ACHN (cell line): ENCODE results near the gene ZCWPW1.

Experiments
- DNase-seq: peaks from one replicate; pipeline ENCODE4 v3.0.0-alpha.2; 2015
- in situ Hi-C: cut with HindIII; loops from 2 replicates; pipeline ENCODE4 v1.10.0; 2017; ENCODE audit warnings: low sequenced_read_pairs, low pct_ligation_motif_present, low pct_unique_long_range_greater_than_20kb

Gene ZCWPW1

DNA sequence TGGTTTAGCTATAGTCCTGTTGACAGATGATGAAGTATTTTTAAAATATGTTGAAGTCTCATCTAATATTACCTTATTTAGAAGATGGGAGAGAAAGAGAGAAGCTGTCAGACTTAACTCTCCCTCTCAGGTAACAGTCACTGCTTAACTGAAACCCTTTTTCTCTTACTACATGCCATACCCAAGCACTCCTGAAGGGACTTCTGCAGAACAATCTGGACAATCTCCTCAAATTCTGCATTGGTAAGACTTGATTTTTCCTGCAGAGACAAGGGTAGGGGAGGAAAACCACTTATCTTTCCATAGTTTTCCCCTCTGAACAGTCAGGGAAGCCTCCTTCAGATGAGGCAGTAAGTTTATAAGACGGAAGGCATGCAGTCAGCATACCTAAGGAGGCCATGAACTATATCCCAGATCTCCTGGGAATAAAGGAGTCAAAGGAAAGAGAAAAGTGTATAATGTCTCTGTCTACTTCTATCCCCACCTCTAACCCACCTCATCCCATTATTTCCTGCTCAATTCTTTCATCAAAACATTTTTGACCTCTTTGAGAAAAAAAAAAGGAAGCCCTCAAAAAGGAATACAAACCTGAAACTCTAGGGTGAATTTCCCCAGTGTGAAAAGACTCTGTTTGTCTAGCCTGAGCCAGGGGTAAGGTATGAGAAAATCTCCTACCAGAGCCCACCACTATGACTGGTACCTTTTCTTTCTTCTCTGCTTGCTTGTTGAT lies 9.4 kb downstream of the ZCWPW1 start:
- DNase-seq = no peak
- in situ Hi-C loops = no loop called here

DNA sequence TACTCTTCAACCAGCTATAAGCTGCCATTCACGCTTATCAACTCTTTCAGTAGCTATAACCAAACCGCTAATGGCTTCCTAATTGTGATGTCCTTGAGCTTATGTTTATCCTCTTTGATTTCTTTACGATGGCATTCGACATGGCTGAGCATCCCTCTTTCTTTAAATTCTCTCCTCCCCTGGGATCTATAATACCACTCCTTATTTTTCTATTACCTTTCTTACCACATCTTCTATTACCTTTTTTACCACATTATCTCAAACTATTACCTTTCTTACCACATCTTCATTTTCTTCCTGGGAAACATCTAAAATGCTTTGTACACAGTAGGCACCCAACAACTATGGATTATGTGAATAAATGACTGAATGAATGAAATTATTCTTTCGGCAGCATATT lies 13.1 kb downstream of the ZCWPW1 start:
- DNase-seq = no peak
- in situ Hi-C loops = no loop called here

- no peak for DNase-seq
- in situ Hi-C loops = no loop called here
Measured at GRCh38 chr7:100413889-100414288, 14.6 kb downstream of the ZCWPW1 start.

GRCh38 chr7:100413346-100413745 lies 15.2 kb downstream of the ZCWPW1 start:
- in situ Hi-C loops = no loop called here
- no peak for DNase-seq

- in situ Hi-C loops = no loop called here
- no peak for DNase-seq
Measured at GRCh38 chr7:100411101-100411500, 17.4 kb downstream of the ZCWPW1 start.

DNA sequence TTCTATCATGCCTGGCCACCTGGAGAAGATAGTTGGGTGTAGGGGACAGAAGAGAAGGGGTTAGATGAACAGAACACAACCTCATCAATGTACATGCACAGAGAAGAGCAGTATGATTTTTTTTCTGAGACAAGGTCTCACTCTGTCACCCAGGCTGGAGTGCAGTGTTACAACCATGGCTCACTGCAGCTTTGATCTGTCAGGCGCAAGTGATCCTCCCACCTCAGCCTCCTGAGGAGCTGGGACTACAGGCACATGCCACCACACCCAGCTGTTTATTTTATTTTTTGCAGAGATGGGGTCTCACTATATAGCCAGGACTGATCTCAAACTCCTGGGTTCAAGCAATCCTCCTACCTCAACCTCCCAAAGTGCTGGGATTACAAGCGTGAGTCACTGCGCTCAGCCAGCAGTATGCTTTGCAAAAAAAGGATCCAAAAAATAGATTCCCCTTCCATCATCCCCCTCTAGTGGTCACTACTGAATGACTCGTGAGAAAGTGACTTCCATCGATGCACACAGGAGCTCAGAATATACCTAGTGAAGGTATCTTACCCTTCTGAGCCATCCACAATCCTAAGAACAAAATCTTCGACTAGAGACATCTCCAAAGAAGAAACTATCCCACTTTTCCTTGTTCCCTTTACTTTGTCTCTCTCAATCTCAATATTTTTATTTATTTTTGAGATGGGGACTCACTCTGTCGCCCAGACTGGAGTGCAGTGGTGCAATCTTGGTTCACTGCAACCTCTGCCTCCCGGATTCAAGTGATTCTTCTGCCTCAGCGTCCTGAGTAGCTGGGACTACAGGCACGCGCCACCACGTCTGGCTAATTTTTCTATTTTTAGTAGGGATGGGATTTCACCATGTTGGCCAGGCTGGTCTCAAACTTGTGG lies 21.0 kb downstream of the ZCWPW1 start:
- DNase-seq = peak; percentile 87
- in situ Hi-C loops = no loop called here

DNA sequence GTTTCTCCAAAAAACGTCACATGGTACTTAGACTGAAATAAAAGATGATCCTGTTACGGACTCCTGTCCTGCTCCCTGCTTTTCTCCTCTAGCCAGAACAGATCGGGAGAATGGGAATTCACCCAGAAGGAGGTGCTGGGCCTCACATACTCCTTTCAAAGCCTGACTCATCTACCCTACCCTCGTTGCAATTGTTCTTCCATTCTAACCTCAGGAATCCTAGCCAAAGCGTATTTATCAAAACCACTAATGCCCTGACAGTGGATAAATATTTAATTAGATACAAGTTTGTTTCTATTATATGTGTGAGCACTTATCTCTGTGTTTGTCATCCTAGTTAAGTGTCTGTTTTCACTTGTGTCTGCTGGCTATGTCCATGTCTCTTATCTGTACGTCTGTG lies 21.7 kb downstream of the ZCWPW1 start:
- no peak for DNase-seq
- in situ Hi-C loops = no loop called here

DNA sequence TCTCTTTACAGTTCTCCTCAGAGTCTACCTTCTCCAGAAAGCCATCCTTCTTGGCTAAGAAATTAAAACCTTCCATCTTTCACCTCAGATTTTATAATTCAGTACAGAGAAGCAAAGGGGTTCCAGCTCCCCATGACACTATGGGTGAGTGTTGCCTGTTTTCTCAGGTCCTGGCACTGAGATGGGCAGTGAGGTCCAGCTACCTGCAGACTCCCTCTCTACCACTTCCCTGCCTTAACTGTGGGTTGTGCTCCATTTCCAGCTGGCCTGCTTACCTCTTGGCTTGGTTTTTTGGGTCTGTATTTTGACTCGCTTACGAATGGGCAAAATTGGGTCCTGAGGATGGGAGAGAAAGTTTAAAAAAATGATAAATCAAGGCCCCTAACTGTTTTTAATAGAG lies 26.3 kb downstream of the ZCWPW1 start:
- in situ Hi-C loops = no loop called here
- DNase-seq = no peak

DNA sequence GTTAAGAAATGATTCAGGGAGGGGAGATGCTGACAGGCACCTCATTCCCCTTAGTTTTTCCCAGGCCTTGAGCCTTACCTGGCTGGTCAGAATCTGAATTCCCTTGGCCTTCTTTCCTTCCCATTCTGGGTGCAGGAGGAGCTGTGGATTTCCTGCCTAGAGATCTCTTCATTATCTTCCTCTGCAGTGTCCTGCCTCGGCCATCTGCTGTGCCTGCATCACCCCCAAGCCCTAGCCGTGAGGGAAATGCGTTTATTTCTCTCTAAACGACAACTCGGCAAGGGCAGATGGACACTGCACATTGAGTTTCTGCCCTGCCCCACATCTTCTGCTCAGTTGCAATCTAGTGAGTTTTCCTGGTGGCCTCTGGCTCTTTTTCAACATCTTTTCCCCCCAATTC lies 26.7 kb downstream of the ZCWPW1 start:
- DNase-seq = no peak
- in situ Hi-C loops = no loop called here

DNA sequence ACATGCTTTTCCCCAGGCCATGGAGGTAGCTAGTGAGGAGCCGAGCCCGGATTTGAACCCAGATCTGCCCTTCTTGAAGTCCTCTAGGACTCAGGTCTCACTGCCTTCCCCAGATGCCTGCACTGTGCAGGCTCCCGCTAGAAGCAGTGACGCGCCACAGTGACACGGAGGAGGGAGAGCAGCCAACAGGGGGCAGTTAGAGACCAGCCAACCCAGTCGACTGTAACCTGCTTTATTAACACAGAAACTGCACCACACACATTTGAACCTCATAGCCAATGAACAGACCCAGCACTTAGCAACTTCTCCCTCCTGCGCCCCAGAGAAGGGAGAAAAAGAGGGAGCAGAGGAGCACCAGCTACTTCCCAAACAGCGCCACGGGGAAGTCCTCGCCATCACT lies 27.8 kb downstream of the ZCWPW1 start:
- in situ Hi-C loops = no loop called here
- DNase-seq = no peak

DNA sequence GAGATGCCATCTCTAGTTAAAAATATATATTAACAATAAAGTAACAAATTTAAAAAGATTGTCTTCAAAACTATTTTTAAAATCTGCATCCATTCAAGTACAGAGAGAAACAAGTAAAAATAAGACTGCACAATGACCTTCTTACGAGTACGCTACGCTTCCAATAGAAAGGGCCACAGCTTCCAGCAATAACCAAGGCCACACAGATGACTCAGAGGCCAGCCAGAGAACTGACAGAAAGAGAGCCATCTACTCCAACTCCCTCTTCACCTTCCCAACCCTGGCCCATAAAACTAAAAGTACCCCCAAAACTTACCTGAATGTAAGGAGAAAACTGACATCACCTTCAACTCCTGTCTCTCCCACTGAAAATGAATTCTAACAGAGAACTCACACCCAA lies 28.5 kb downstream of the ZCWPW1 start:
- in situ Hi-C loops = no loop called here

DNA sequence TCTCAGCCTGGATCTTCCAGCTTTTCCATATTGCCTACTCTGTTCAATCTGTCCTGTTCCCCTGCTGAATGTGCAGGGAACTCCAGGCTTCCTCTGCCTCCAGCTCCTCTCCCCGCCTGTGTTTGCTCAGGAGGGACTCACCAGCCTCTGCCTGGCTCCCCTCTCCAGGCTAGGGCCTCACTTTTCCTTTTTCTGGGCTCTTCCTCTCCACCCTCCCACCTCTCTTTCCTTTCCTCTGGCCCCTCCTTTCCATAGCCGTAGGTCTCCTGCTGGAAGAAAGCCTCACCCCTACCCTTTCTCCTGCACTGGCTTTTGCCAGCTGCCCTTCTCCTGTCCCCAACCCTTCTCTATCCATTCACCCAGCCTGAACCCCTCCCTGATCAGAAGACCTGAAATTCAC lies 30.3 kb downstream of the ZCWPW1 start:
- in situ Hi-C loops = no loop called here
- no peak for DNase-seq

More for the DNA sequence above, 28.5 kb downstream of the ZCWPW1 start:
- DNase-seq = no peak

GRCh38 chr7:100397315-100398081 lies 31.0 kb downstream of the ZCWPW1 start:
- in situ Hi-C loops = no loop called here
- DNase-seq = no peak

- no peak for DNase-seq
- in situ Hi-C loops = no loop called here
Measured at GRCh38 chr7:100396421-100396982, 32.0 kb downstream of the ZCWPW1 start.

- in situ Hi-C loops = no loop called here
- DNase-seq = no peak
Measured at GRCh38 chr7:100394077-100394476, 34.4 kb downstream of the ZCWPW1 start.

DNA sequence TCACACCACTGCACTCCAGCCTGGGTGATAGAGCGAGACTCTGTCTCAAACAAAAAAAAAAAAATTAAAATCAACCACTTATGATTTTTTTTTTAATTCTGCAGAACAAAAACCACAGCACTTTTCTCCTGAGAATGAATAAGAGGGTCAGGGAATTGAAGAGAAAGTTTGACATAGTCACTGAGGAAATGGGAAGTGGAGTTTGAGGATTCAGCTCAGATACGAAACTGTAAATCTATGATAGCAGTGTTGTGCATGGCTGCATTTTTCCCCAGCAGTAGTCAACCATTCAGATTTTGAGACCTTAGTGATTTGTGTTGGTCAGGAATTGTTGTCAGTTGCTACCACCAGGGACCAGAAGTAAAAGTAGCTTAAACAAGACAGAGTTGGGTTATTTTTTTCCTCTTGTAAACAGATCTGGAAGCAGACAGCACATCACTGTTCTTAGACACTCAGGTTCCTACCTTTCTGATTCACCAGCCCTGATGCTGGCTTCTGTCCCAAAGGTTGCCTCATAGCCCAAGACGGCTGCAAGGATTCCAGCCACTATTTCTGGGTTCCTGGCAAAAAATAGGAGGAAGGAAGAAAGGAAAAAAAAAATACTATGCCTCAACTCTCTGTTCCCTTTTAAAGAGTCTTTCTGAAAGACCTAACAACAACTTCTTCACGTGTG lies 35.1 kb downstream of the ZCWPW1 start:
- in situ Hi-C loops = no loop called here
- DNase-seq = no peak

DNA sequence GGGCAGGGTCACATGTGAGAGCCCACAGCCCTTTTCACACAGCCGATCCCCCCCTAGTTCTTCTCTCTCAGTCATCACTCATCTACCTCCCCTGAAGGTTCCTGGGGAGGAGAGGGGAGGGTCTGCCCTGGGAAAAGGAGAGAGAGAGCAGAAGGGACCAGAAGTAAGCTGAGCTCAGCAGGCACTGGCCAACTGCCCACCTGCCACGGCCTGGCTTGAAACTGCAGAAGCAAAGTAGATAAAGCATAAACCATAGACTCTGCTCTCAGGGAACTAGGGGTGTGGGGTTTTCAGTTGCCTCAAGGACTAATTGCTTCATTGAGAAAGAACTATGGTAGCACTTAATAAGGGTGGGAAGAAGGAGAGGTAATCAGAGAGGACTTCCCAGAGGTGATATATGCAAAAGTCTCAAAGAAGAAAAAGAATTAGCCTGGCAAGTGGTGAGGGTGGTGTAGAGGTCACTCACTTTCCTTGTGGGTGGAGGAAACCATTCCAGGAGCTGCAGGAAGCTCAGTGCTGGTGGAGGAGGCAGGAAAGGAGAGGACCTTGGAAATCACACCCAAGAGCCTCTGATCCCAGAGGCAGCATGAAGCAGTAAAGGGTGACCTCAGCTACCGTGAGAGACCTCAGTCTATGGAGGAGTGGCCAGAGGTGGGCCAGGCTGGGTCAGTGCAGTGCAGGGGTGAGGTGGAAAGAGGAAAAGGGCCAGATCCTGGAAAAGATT lies 38.1 kb downstream of the ZCWPW1 start:
- DNase-seq = no peak
- in situ Hi-C loops = no loop called here
